CD4-positive, alpha-beta memory T cell (primary cell): ENCODE data around the gene RHOBTB3. TPM values are rescaled to one million over a fixed set of nuclear protein-coding genes. Genes with fewer than 3 reads are reported as not detected.

Experiments used
- CTCF ChIA-PET: fragments of 350-600 bp; sonication (Branson Sonifier 250); formaldehyde crosslinking; loops from one replicate; lab custom pipeline; 2021; ENCODE audit warnings: inconsistent platforms; ENCODE audit not compliant: partially characterized antibody; lab: Charles Lee
- POLR2A ChIA-PET: fragments of 350-600 bp; sonication (Branson Sonifier 250); formaldehyde crosslinking; loops from one replicate; lab custom pipeline; 2021; ENCODE audit not compliant: partially characterized antibody; lab: Charles Lee
- DNase-seq, 5 donors: peaks; one replicate each; pipeline versions ENCODE4 v3.0.0 to v3.0.0-alpha.2; 2020 to 2022; ENCODE audit warnings: mixed read lengths in 1 of 5
- H3K27ac ChIP-seq: one replicate; pipeline ENCODE4 v1.7.0; 2013; ENCODE audit warnings: low read depth, low read length
- H3K27me3 ChIP-seq: 2 replicates; pipeline ENCODE4 v1.7.0; 2013; ENCODE audit warnings: mild to moderate bottlenecking, low read length, moderate library complexity; ENCODE audit not compliant: insufficient read depth
- H3K36me3 ChIP-seq: 2 replicates; pipeline ENCODE4 v1.7.0; 2013; ENCODE audit warnings: mild to moderate bottlenecking, low read length, moderate library complexity; ENCODE audit not compliant: insufficient read depth
- H3K4me1 ChIP-seq: 2 replicates; pipeline ENCODE4 v1.7.0; 2013; ENCODE audit warnings: mild to moderate bottlenecking, low read length, moderate library complexity; ENCODE audit not compliant: insufficient read depth
- H3K4me3 ChIP-seq, 2 donors: one replicate each; pipeline ENCODE4 v1.7.0; 2013; ENCODE audit warnings: low read length in 2 of 2, mild to moderate bottlenecking in 1 of 2
- H3K9me3 ChIP-seq, 2 donors: one replicate each; pipeline ENCODE4 v1.7.0; 2013; ENCODE audit warnings: low read length in 2 of 2, control low read depth in 1 of 2; ENCODE audit not compliant: control insufficient read depth in 1 of 2
- H3K27ac Mint-ChIP-seq, 7 donors: one replicate each; pipeline ENCODE4 v1.8.0; 2020 to 2021; ENCODE audit warnings: mixed read lengths in 7 of 7, mild to moderate bottlenecking in 6 of 7, inconsistent platforms in 3 of 7, moderate library complexity in 3 of 7
- H3K27me3 Mint-ChIP-seq, 2 donors: one replicate each; pipeline ENCODE4 v1.8.0; 2020 to 2021; ENCODE audit warnings: mixed read lengths in 2 of 2
- H3K36me3 Mint-ChIP-seq, 2 donors: one replicate each; pipeline ENCODE4 v1.8.0; 2020 to 2021; ENCODE audit warnings: mixed read lengths in 2 of 2, inconsistent platforms in 1 of 2, mild to moderate bottlenecking in 1 of 2
- H3K4me1 Mint-ChIP-seq, 4 donors: one replicate each; pipeline ENCODE4 v1.8.0; 2020 to 2021; ENCODE audit warnings: mixed read lengths in 4 of 4, mild to moderate bottlenecking in 1 of 4
- H3K4me3 Mint-ChIP-seq, 8 donors: one replicate each; pipeline ENCODE4 v1.8.0; 2020 to 2021; ENCODE audit warnings: mixed read lengths in 8 of 8, mild to moderate bottlenecking in 7 of 8, moderate library complexity in 6 of 8, inconsistent platforms in 3 of 8
- H3K9me3 Mint-ChIP-seq, 8 donors: one replicate each; pipeline ENCODE4 v1.8.0; 2020 to 2021; ENCODE audit warnings: mixed read lengths in 8 of 8, mild to moderate bottlenecking in 5 of 8, inconsistent platforms in 3 of 8, moderate library complexity in 1 of 8
- intact Hi-C: fragments of 100-400 bp; cut with micrococcal nuclease; formaldehyde crosslinking; loops from one replicate; pipeline ENCODE4 v1.15.1; 2023
- polyA plus RNA-seq, 2 donors: library from polyadenylated mRNA; unstranded; fragments of 300-500 nt; fragmentation: Illumina TruSeq; gene quantifications; one replicate each; pipeline ENCODE4 v1.2.3, GENCODE V29; 2021
- total RNA-seq, 2 experiments: library from RNA; stranded (reverse); gene quantifications; one replicate each; pipeline ENCODE4 v1.2.3, GENCODE V29; 2021

Gene RHOBTB3
- total and polyA plus RNA-seq, 4 experiments from 2014 or later, result 0.32 to 1.8 (median 1.1) TPM

- H3K27ac ChIP-seq, result no peak overlapping the region
- no peaks in the 10 kb centered on the region for H3K4me1 ChIP-seq
- ChIA-PET CTCF (interaction anchor here (2.0 to 19.1 kb wide), 2 partner anchors 7 to 57 kb away, joined by 10 to 902 read pairs; no protein-coding TSS in a partner anchor), POLR2A (interaction anchor here (1.6 kb wide), 1 partner anchor 56 kb away, joined by 4 read pairs; no protein-coding TSS in a partner anchor)
- Mint-ChIP-seq H3K4me1 (no peaks in the 10 kb centered on the region), H3K4me3 (no peak overlapping the region), H3K36me3 (peaks cover 0 to 3% of the 10 kb centered on the region in 2 donors), H3K27ac (no peak overlapping the region), H3K9me3 (no peaks in the 10 kb centered on the region), H3K27me3 (no peaks in the 10 kb centered on the region)
- no peaks in the 10 kb centered on the region for H3K36me3 ChIP-seq
- DNase-seq, result no peak
- H3K9me3 ChIP-seq, result no peaks in the 10 kb centered on the region
- no peak overlapping the region for H3K4me3 ChIP-seq
- no peaks in the 10 kb centered on the region for H3K27me3 ChIP-seq
- intact Hi-C loops, result loop anchor here (10.0 kb wide), 1 partner anchor 176 kb away; the partner anchor contains the start of gene ELL2
Measured at GRCh38 chr5:95788493-95788892, 57.4 kb downstream of the RHOBTB3 start.

DNA sequence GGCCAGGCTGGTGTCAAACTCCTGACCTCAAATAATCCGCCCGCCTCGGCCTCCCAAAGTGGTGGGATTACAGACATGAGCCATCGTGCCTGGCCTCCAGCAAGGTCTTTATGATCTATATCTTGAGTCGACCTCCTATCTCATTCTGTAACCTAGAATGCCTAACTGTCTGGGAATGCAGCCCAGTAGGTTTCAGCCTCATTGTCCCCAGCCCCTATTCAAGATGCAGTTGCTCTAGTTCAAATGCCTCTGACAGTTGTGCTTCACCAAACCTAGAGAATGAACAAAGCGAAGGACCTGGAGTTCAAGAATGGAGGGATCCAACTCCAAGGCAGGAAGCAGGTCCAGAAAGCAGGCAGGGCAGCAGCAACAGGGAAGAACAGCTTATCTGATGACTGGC is 60.6 kb downstream of the RHOBTB3 start:
- no peaks in the 10 kb centered on the region for H3K9me3 ChIP-seq
- POLR2A ChIA-PET, result interaction anchor here (1.1 kb wide), 1 partner anchor 16 kb away, joined by 3 read pairs; no protein-coding TSS in a partner anchor
- Mint-ChIP-seq H3K36me3 (peaks cover 0 to 3% of the 10 kb centered on the region in 2 donors), H3K9me3 (no peaks in the 10 kb centered on the region), H3K27ac (no peak overlapping the region), H3K4me3 (no peak overlapping the region), H3K4me1 (no peaks in the 10 kb centered on the region), H3K27me3 (no peaks in the 10 kb centered on the region)
- no peak overlapping the region for H3K27ac ChIP-seq
- CTCF ChIA-PET, result interaction anchor here (0.7 to 19.1 kb wide), 6 partner anchors 11 to 145 kb away, joined by 4 to 902 read pairs (median 7); partner anchors contain the start of genes GLRX and RFESD
- no peaks in the 10 kb centered on the region for H3K4me1 ChIP-seq
- DNase-seq, result no peak
- H3K4me3 ChIP-seq, result no peak overlapping the region
- H3K27me3 ChIP-seq, result no peaks in the 10 kb centered on the region
- intact Hi-C loops, result no loop called here
- H3K36me3 ChIP-seq, result no peaks in the 10 kb centered on the region

DNA sequence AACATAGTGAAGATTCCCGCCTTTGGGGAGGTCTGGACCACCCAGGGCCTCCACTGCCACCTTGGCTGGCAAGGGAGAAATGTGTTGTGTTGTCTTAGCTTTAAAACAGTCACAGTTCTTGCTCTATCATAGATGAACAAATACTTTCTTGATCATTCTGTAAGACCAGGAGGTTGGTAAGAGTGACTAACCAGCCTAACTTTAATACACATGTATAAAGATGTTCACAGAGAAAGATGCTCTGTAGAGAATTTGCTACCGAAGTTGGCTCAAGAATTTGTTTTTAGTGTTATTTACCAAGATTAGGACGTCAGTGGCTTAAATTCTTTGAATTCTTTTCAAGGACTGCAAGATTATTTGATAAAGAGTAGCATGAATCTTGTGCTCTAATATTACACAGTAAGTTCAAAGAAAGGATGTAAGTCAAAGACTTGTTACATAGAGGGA is 63.0 kb downstream of the RHOBTB3 start:
- H3K27me3 Mint-ChIP-seq, result no peaks in the 10 kb centered on the region
- CTCF ChIA-PET, result interaction anchor here (19.1 kb wide), 1 partner anchor 51 kb away, joined by 902 read pairs; no protein-coding TSS in a partner anchor
- Histone ChIP-seq H3K9me3 (no peaks in the 10 kb centered on the region), H3K4me3 (no peak overlapping the region), H3K4me1 (no peaks in the 10 kb centered on the region), H3K27ac (no peak overlapping the region), H3K36me3 (no peaks in the 10 kb centered on the region), H3K27me3 (no peaks in the 10 kb centered on the region)
- DNase-seq, result no peak
- POLR2A ChIA-PET, result no interaction called here
- peaks cover 0 to 3% of the 10 kb centered on the region in 2 donors for H3K36me3 Mint-ChIP-seq
- peaks cover 0 to 1% (median 0%) of the 10 kb centered on the region in 8 donors for H3K9me3 Mint-ChIP-seq
- H3K4me3 Mint-ChIP-seq, result no peak overlapping the region
- H3K4me1 Mint-ChIP-seq, result peaks cover 0 to 3% (median 0%) of the 10 kb centered on the region in 4 donors
- H3K27ac Mint-ChIP-seq, result peak overlapping the region in 1 of 7 donors; percentile 32
- intact Hi-C loops, result no loop called here

DNA sequence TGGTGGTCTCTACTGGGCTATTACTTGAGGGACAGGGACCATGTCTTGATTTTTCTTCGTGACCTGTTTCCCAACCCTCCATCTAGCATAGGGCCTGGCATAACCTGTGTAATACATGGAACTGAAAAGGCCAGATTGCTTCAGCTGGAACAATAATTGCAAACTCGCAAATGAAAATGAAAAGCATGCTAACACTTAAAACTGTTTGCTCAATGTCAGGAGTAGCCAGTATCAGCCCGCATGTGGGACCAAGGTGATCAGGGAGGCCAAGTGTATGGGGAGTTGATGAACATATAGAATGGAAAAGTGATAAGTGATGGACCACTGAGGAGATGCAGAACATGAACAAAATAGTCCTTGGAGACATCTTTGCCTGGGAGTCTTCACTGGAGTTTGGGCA is 66.2 kb downstream of the RHOBTB3 start:
- ChIA-PET POLR2A (no interaction called here), CTCF (interaction anchor here (0.6 kb wide), 1 partner anchor 955 kb away, joined by 4 read pairs; no protein-coding TSS in a partner anchor)
- Mint-ChIP-seq H3K4me1 (peaks cover 0 to 4% (median 2%) of the 10 kb centered on the region in 4 donors), H3K9me3 (peaks cover 0 to 1% (median 0%) of the 10 kb centered on the region in 8 donors), H3K36me3 (peaks cover 0 to 2% of the 10 kb centered on the region in 2 donors), H3K27me3 (no peaks in the 10 kb centered on the region), H3K4me3 (no peak overlapping the region), H3K27ac (no peak overlapping the region)
- Histone ChIP-seq H3K4me1 (no peaks in the 10 kb centered on the region), H3K27ac (no peak overlapping the region), H3K9me3 (no peaks in the 10 kb centered on the region), H3K4me3 (no peak overlapping the region), H3K27me3 (no peaks in the 10 kb centered on the region), H3K36me3 (no peaks in the 10 kb centered on the region)
- intact Hi-C loops, result no loop called here
- no peak for DNase-seq

DNA sequence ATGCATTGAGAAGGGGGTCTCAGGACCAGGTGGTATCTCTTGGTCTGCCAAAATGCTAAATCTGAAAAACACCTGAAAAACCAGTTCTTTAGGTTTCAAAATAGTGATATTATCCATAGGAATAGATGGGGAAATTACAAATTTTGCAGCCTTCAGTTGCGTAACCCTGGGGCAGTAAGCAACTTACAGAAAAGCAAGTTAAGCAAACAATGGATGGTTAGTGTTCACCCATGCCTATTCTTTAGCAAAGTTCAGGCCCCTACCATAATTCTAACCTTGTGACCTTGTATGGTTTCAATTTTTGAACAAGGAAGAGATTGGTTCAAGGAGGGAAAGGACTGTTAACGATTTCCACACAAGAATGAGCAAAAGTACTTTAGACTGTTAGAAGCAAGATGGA is 66.9 kb downstream of the RHOBTB3 start:
- H3K4me3 Mint-ChIP-seq, result no peak overlapping the region
- ChIA-PET CTCF (interaction anchor here (0.6 to 1.1 kb wide), 2 partner anchors 17 to 955 kb away, joined by 3 to 4 read pairs; no protein-coding TSS in a partner anchor), POLR2A (no interaction called here)
- H3K36me3 ChIP-seq, result no peaks in the 10 kb centered on the region
- H3K9me3 ChIP-seq, result no peaks in the 10 kb centered on the region
- peaks cover 4 to 5% of the 10 kb centered on the region in 2 donors for H3K36me3 Mint-ChIP-seq
- no peak for DNase-seq
- no peaks in the 10 kb centered on the region for H3K27me3 ChIP-seq
- peaks cover 0 to 4% (median 4%) of the 10 kb centered on the region in 4 donors for H3K4me1 Mint-ChIP-seq
- H3K4me1 ChIP-seq, result no peaks in the 10 kb centered on the region
- no peak overlapping the region for H3K27ac ChIP-seq
- H3K4me3 ChIP-seq, result no peak overlapping the region
- intact Hi-C loops, result no loop called here
- H3K9me3 Mint-ChIP-seq, result peaks cover 0 to 1% (median 0%) of the 10 kb centered on the region in 8 donors
- no peak overlapping the region for H3K27ac Mint-ChIP-seq
- H3K27me3 Mint-ChIP-seq, result no peaks in the 10 kb centered on the region

GRCh38 chr5:95798545-95798944 is 67.4 kb downstream of the RHOBTB3 start:
- H3K4me3 ChIP-seq, result no peak overlapping the region
- Mint-ChIP-seq H3K4me1 (peaks cover 0 to 4% (median 4%) of the 10 kb centered on the region in 4 donors), H3K9me3 (peaks cover 0 to 1% (median 0%) of the 10 kb centered on the region in 8 donors), H3K4me3 (no peak overlapping the region), H3K27ac (no peak overlapping the region), H3K36me3 (peaks cover 4 to 5% of the 10 kb centered on the region in 2 donors), H3K27me3 (no peaks in the 10 kb centered on the region)
- H3K9me3 ChIP-seq, result no peaks in the 10 kb centered on the region
- H3K4me1 ChIP-seq, result no peaks in the 10 kb centered on the region
- CTCF ChIA-PET, result interaction anchor here (1.1 kb wide), 1 partner anchor 18 kb away, joined by 3 read pairs; no protein-coding TSS in a partner anchor
- POLR2A ChIA-PET, result no interaction called here
- H3K27ac ChIP-seq, result no peak overlapping the region
- no peaks in the 10 kb centered on the region for H3K27me3 ChIP-seq
- H3K36me3 ChIP-seq, result no peaks in the 10 kb centered on the region
- intact Hi-C loops, result no loop called here
- no peak for DNase-seq

GRCh38 chr5:95799191-95799835 is 68.2 kb downstream of the RHOBTB3 start:
- Histone ChIP-seq H3K4me3 (no peak overlapping the region), H3K27me3 (no peaks in the 10 kb centered on the region), H3K27ac (no peak overlapping the region), H3K36me3 (no peaks in the 10 kb centered on the region), H3K9me3 (no peaks in the 10 kb centered on the region), H3K4me1 (no peaks in the 10 kb centered on the region)
- no peak for DNase-seq
- Mint-ChIP-seq H3K36me3 (peaks cover 5 to 6% of the 10 kb centered on the region in 2 donors), H3K4me3 (no peak overlapping the region), H3K27me3 (no peaks in the 10 kb centered on the region), H3K27ac (no peak overlapping the region), H3K4me1 (peaks cover 0 to 7% (median 4%) of the 10 kb centered on the region in 4 donors), H3K9me3 (peaks cover 0 to 1% (median 0%) of the 10 kb centered on the region in 8 donors)
- ChIA-PET POLR2A (no interaction called here), CTCF (no interaction called here)
- intact Hi-C loops, result no loop called here
